Measurements from ENCODE around the gene FAM72B.
"Not testable (repeated sequence)": the region's sequence is repeated elsewhere in the genome, so short reads cannot be mapped to it uniquely, and the experiment has no call there.

Gene FAM72B

GRCh38 chr1:121152788-121153187 is 31.4 kb downstream of the FAM72B start:
- not testable (repeated sequence) for DNase-seq (ENCODE audit: low spot score)

- DNase-seq (ENCODE audit: low spot score) = not testable (repeated sequence)
Observed at GRCh38 chr1:121151294-121151693, 32.8 kb downstream of the FAM72B start.

- DNase-seq (ENCODE audit: low spot score) = not testable (repeated sequence)
Observed at GRCh38 chr1:121148489-121149190, 35.5 kb downstream of the FAM72B start.

GRCh38 chr1:121140393-121140792 is 43.7 kb downstream of the FAM72B start:
- DNase-seq (ENCODE audit: low spot score) = not testable (repeated sequence)

- DNase-seq (ENCODE audit: low spot score) = not testable (repeated sequence)
Observed at GRCh38 chr1:121131494-121131893, 52.6 kb downstream of the FAM72B start.

GRCh38 chr1:121118480-121118824 is 65.7 kb downstream of the FAM72B start:
- peak; percentile 22 for DNase-seq (ENCODE audit: low spot score)

Measured in kidney tubule cell (primary cell).